Astrocyte (in vitro differentiated cells and primary cell): ENCODE results near the gene SCART1.

Experiments used
- EZH2 ChIP-seq: IDR thresholded peaks from 2 replicates; pipeline ENCODE4 v1.6.1; 2012; ENCODE audit warnings: mild to moderate bottlenecking, low read length, inconsistent platforms; ENCODE audit not compliant: insufficient read depth
- TF ChIP-seq, protein P1 (sequence below): IDR thresholded peaks from 2 replicates; pipeline ENCODE4 v1.5.1; 2011; ENCODE audit warnings: low read depth, mild to moderate bottlenecking, inconsistent platforms, low read length, moderate library complexity; ENCODE audit not compliant: insufficient read depth

GRCh38 chr10:133457100-133457841 lies 3.5 kb downstream of the SCART1 start:
- TF ChIP-seq, protein P1, sequence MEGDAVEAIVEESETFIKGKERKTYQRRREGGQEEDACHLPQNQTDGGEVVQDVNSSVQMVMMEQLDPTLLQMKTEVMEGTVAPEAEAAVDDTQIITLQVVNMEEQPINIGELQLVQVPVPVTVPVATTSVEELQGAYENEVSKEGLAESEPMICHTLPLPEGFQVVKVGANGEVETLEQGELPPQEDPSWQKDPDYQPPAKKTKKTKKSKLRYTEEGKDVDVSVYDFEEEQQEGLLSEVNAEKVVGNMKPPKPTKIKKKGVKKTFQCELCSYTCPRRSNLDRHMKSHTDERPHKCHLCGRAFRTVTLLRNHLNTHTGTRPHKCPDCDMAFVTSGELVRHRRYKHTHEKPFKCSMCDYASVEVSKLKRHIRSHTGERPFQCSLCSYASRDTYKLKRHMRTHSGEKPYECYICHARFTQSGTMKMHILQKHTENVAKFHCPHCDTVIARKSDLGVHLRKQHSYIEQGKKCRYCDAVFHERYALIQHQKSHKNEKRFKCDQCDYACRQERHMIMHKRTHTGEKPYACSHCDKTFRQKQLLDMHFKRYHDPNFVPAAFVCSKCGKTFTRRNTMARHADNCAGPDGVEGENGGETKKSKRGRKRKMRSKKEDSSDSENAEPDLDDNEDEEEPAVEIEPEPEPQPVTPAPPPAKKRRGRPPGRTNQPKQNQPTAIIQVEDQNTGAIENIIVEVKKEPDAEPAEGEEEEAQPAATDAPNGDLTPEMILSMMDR, result no peak
- no peak for TF ChIP-seq EZH2
